Heart left ventricle (tissue), 13 donors: ENCODE data around the gene NKD1.

Experiments
- CTCF ChIP-seq, 12 donors: fragments of 200-600 bp; sonication (generic) in 4 of 12; IDR thresholded peaks; one replicate each; pipeline versions ENCODE4 v1.5.0 to v1.8.0; 2018 to 2022; ENCODE audit warnings: antibody characterized with exemption in 12 of 12, mild to moderate bottlenecking in 5 of 12
- POLR2A ChIP-seq, 2 donors: fragments of 450-650 bp; IDR thresholded peaks; one replicate each; pipeline ENCODE4 v1.6.1; 2017; ENCODE audit warnings: antibody characterized with exemption in 2 of 2, mild to moderate bottlenecking in 2 of 2, moderate library complexity in 2 of 2
- donor health status: ischemic (EF 13 %, LVEDD 7.1; RV severe dilation, severe dysfunction).
- donor health status: DM: no; HTN: yes; CAD: no.
- donor health status: DM: no; HTN: no; CAD: no.
- donor health status: ischemic (EF 25% LVEDD 6.9; RV normal size, moderate dysfunction).
- donor health status: ischemic (EF 25% LVEDD 5.7; RV mildly dilated, moderate dysfunction).
- donor health status: ischemic (EF 35%, LVEDD 5.7; RV mildly dilated, moderate dysfunction).
- donor health status: nonischemic (EF 11% LVEDD 7.7; RV severe dilation, severe dysfunction).
- donor health status: DM: yes; HTN: yes; CAD: no.
- donor health status: PGD.
- donor health status: ischemic (EF 29% LVEDD 5.4; RV normal size, mild dysfunction).
- donor health status: nonischemic (EF 23%, LVEDD 6.1; RV moderate dilation, normal function).

DNA sequence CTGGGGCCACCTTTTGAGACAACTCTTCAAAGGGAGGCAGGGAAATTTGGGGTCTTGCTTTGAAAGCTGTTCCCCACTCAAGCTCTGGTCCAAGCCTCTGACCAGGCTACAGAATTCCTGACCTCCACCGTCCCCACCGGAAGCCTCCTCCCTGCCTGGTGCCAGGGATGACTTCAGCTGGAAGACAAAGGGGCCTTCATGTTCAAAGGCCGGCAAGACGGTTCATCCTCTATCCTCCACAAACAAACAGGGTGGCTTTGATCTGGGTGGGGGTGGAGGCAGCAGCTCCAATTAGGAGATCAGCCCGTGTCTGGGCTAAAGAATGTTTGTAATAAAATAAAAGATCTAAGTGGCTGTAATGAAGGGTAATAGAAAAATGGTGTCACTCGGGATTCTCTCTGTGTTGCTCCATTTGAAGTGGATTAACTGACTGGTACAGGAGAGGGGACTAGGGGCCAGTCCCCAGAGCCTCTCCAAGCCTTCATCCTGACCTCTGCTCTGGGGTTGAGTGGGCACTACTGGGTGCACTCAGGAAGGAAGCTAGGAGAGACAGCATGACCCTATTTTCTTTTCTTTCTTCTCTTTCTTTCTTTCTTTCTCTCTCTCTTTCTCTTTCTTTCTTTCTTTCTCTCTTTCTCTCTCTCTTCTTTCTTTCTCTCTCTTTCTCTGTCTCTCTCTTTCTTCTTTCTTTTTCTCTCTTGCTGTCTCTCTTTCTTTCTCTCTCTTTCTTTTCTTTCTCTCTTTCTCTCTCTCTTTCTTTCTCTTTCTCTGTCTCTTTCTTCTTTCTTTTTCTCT is 27.5 kb upstream of the NKD1 start:
- TF ChIP-seq CTCF (IDR thresholded peaks at IDR 0.05) (no peak), POLR2A (IDR thresholded peaks at IDR 0.05) (no peak)
